Activated CD4-positive, alpha-beta memory T cell treated with anti-CD3 and anti-CD28 coated beads, Interleukin-2, amount 10 ng/mL, durations not matched to agents 7 days and 5 days (primary cell): ENCODE measurements around the gene NID1. TPM values are rescaled to one million over a fixed set of nuclear protein-coding genes. Genes with fewer than 3 reads are reported as not detected.
"Not testable (repeated sequence)": the region's sequence is repeated elsewhere in the genome, so short reads cannot be mapped to it uniquely, and the experiment has no call there.

Experiments used
- CTCF ChIA-PET: fragments of 350-600 bp; sonication (Branson Sonifier 250); formaldehyde crosslinking; loops from one replicate; lab custom pipeline; 2021; ENCODE audit warnings: antibody characterized with exemption, inconsistent platforms; lab: Charles Lee
- POLR2A ChIA-PET: fragments of 350-600 bp; sonication (Branson Sonifier 250); formaldehyde crosslinking; loops from one replicate; lab custom pipeline; 2021; ENCODE audit warnings: antibody characterized with exemption; lab: Charles Lee
- DNase-seq: peaks from one replicate; pipeline ENCODE4 v3.0.0-alpha.2; 2020
- H3K27ac Mint-ChIP-seq: one replicate; pipeline ENCODE4 v1.8.0; 2021; ENCODE audit warnings: mild to moderate bottlenecking, mixed read lengths
- H3K27me3 Mint-ChIP-seq: one replicate; pipeline ENCODE4 v1.8.0; 2021; ENCODE audit warnings: mixed read lengths
- H3K36me3 Mint-ChIP-seq: one replicate; pipeline ENCODE4 v1.8.0; 2021; ENCODE audit warnings: low read depth, mixed read lengths
- H3K4me1 Mint-ChIP-seq: one replicate; pipeline ENCODE4 v1.8.0; 2021; ENCODE audit warnings: mixed read lengths
- H3K4me3 Mint-ChIP-seq: one replicate; pipeline ENCODE4 v1.8.0; 2021; ENCODE audit warnings: mild to moderate bottlenecking, mixed read lengths
- H3K9me3 Mint-ChIP-seq: one replicate; pipeline ENCODE4 v1.8.0; 2021; ENCODE audit warnings: mixed read lengths
- total RNA-seq, 2 experiments: library from RNA; stranded (reverse); gene quantifications; one replicate each; pipeline ENCODE4 v1.2.3, GENCODE V29; 2021

Gene NID1
- total RNA-seq, 2 experiments from 2014 or later = 0.45 TPM

- ChIA-PET CTCF (no interaction called here), POLR2A (no interaction called here)
- H3K36me3 Mint-ChIP-seq = no peaks in the 10 kb centered on the region
- no peak overlapping the region for H3K4me3 Mint-ChIP-seq
- no peaks in the 10 kb centered on the region for H3K9me3 Mint-ChIP-seq
- no peaks in the 10 kb centered on the region for H3K27me3 Mint-ChIP-seq
- no peak overlapping the region for H3K27ac Mint-ChIP-seq
- peaks cover 11% of the 10 kb centered on the region for H3K4me1 Mint-ChIP-seq
- no peak for DNase-seq
Measured at GRCh38 chr1:236085545-236086159, 20.8 kb upstream of the NID1 start.

GRCh38 chr1:236084386-236084730, 19.5 kb upstream of the NID1 start:
- H3K9me3 Mint-ChIP-seq = no peaks in the 10 kb centered on the region
- no peaks in the 10 kb centered on the region for H3K36me3 Mint-ChIP-seq
- DNase-seq = no peak
- no peak overlapping the region for H3K27ac Mint-ChIP-seq
- H3K27me3 Mint-ChIP-seq = no peaks in the 10 kb centered on the region
- H3K4me1 Mint-ChIP-seq = peaks cover 8% of the 10 kb centered on the region
- POLR2A ChIA-PET = no interaction called here
- CTCF ChIA-PET = no interaction called here
- H3K4me3 Mint-ChIP-seq = no peak overlapping the region

- H3K4me1 Mint-ChIP-seq = peaks cover 6% of the 10 kb centered on the region
- POLR2A ChIA-PET = no interaction called here
- DNase-seq = no peak
- no peak overlapping the region for H3K4me3 Mint-ChIP-seq
- no peak overlapping the region for H3K27ac Mint-ChIP-seq
- no peaks in the 10 kb centered on the region for H3K36me3 Mint-ChIP-seq
- CTCF ChIA-PET = no interaction called here
- no peaks in the 10 kb centered on the region for H3K9me3 Mint-ChIP-seq
- H3K27me3 Mint-ChIP-seq = no peaks in the 10 kb centered on the region
Measured at GRCh38 chr1:236083650-236084385, 18.9 kb upstream of the NID1 start.

- Mint-ChIP-seq H3K27me3 (no peaks in the 10 kb centered on the region), H3K36me3 (no peaks in the 10 kb centered on the region), H3K9me3 (peaks cover 4% of the 10 kb centered on the region), H3K27ac (no peak overlapping the region), H3K4me3 (no peak overlapping the region), H3K4me1 (peaks cover 6% of the 10 kb centered on the region)
- ChIA-PET CTCF (no interaction called here), POLR2A (no interaction called here)
- no peak for DNase-seq
Measured at GRCh38 chr1:236082526-236082925, 17.6 kb upstream of the NID1 start.

- Mint-ChIP-seq H3K9me3 (peaks cover 4% of the 10 kb centered on the region), H3K27ac (no peak overlapping the region), H3K27me3 (no peaks in the 10 kb centered on the region), H3K4me1 (peaks cover 6% of the 10 kb centered on the region), H3K4me3 (no peak overlapping the region), H3K36me3 (no peaks in the 10 kb centered on the region)
- ChIA-PET POLR2A (no interaction called here), CTCF (no interaction called here)
- DNase-seq = no peak
Measured at GRCh38 chr1:236081546-236082227, 16.8 kb upstream of the NID1 start.

GRCh38 chr1:236079703-236080102, 14.8 kb upstream of the NID1 start:
- Mint-ChIP-seq H3K9me3 (peaks cover 4% of the 10 kb centered on the region), H3K36me3 (no peaks in the 10 kb centered on the region), H3K4me1 (no peaks in the 10 kb centered on the region), H3K27me3 (no peaks in the 10 kb centered on the region), H3K4me3 (no peak overlapping the region), H3K27ac (no peak overlapping the region)
- ChIA-PET CTCF (no interaction called here), POLR2A (no interaction called here)
- no peak for DNase-seq

- Mint-ChIP-seq H3K27ac (no peak overlapping the region), H3K4me3 (no peak overlapping the region), H3K9me3 (peaks cover 4% of the 10 kb centered on the region), H3K36me3 (no peaks in the 10 kb centered on the region), H3K27me3 (no peaks in the 10 kb centered on the region), H3K4me1 (no peaks in the 10 kb centered on the region)
- ChIA-PET CTCF (no interaction called here), POLR2A (no interaction called here)
- no peak for DNase-seq
Measured at GRCh38 chr1:236078993-236079392, 14.1 kb upstream of the NID1 start.

GRCh38 chr1:236078077-236078476, 13.2 kb upstream of the NID1 start:
- H3K27ac Mint-ChIP-seq, H3K36me3 Mint-ChIP-seq, POLR2A ChIA-PET, H3K9me3 Mint-ChIP-seq, H3K4me3 Mint-ChIP-seq, DNase-seq, H3K4me1 Mint-ChIP-seq, CTCF ChIA-PET, H3K27me3 Mint-ChIP-seq: not testable (repeated sequence)

- Mint-ChIP-seq H3K27ac (no peak overlapping the region), H3K4me1 (no peaks in the 10 kb centered on the region), H3K36me3 (no peaks in the 10 kb centered on the region), H3K4me3 (no peak overlapping the region), H3K27me3 (no peaks in the 10 kb centered on the region), H3K9me3 (peaks cover 4% of the 10 kb centered on the region)
- ChIA-PET CTCF (no interaction called here), POLR2A (no interaction called here)
- DNase-seq = no peak
Measured at GRCh38 chr1:236075848-236076247, 11.0 kb upstream of the NID1 start.

GRCh38 chr1:236073307-236073897, 8.5 kb upstream of the NID1 start:
- Mint-ChIP-seq H3K27me3 (peaks cover 5% of the 10 kb centered on the region), H3K27ac (no peak overlapping the region), H3K36me3 (no peaks in the 10 kb centered on the region), H3K4me1 (no peaks in the 10 kb centered on the region), H3K4me3 (no peak overlapping the region), H3K9me3 (peaks cover 6% of the 10 kb centered on the region)
- POLR2A ChIA-PET = no interaction called here
- DNase-seq = no peak
- CTCF ChIA-PET = no interaction called here

- ChIA-PET POLR2A (no interaction called here), CTCF (no interaction called here)
- no peak overlapping the region for H3K4me3 Mint-ChIP-seq
- peaks cover 2% of the 10 kb centered on the region for H3K4me1 Mint-ChIP-seq
- H3K27me3 Mint-ChIP-seq = peaks cover 7% of the 10 kb centered on the region
- DNase-seq = no peak
- H3K27ac Mint-ChIP-seq = no peak overlapping the region
- H3K36me3 Mint-ChIP-seq = no peaks in the 10 kb centered on the region
- peaks cover 2% of the 10 kb centered on the region for H3K9me3 Mint-ChIP-seq
Measured at GRCh38 chr1:236072001-236072400, 7.1 kb upstream of the NID1 start.

GRCh38 chr1:236070753-236071152, 5.9 kb upstream of the NID1 start:
- no peak for DNase-seq
- CTCF ChIA-PET = no interaction called here
- Mint-ChIP-seq H3K27ac (no peak overlapping the region), H3K9me3 (peaks cover 2% of the 10 kb centered on the region), H3K4me1 (peaks cover 15% of the 10 kb centered on the region), H3K4me3 (no peak overlapping the region), H3K36me3 (peaks cover 3% of the 10 kb centered on the region), H3K27me3 (peaks cover 18% of the 10 kb centered on the region)
- POLR2A ChIA-PET = no interaction called here

- H3K36me3 Mint-ChIP-seq = peaks cover 5% of the 10 kb centered on the region
- CTCF ChIA-PET = no interaction called here
- H3K27ac Mint-ChIP-seq = no peak overlapping the region
Measured at GRCh38 chr1:236069796-236070195, 4.9 kb upstream of the NID1 start.

More at GRCh38 chr1:236069796-236070195, 4.9 kb upstream of the NID1 start:
- Mint-ChIP-seq H3K4me3 (no peak overlapping the region), H3K27me3 (peaks cover 24% of the 10 kb centered on the region), H3K4me1 (peaks cover 18% of the 10 kb centered on the region), H3K9me3 (peaks cover 2% of the 10 kb centered on the region)
- POLR2A ChIA-PET = no interaction called here
- DNase-seq = no peak
